Fibroblast of upper back skin (primary cell): Measurements from ENCODE around the gene ATG7.
A peak's percentile ranks its signal among the peaks of the same experiment; 100 is the strongest.

ENCODE experiments used
- DNase-seq: peaks from one replicate; pipeline ENCODE4 v3.0.0-alpha.2; 2013

ATG7 gene

DNA sequence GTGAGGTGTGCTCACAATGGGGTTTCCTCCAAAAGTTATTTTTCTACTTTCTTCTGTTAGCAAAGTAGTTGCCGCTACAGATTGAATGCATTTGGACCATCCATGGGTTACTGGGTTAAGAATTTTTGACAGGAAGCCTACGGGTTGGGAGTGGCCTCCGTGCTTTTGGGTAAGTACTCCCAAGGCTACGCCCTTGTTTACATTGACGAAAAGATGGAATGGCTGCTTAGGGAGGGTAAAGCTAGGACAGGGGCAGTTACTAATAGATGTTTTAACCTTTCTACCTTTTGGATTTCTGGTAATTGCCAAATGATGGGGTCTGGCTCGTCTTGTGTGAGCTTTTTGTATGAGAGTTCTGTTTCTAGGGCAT, 20.4 kb upstream of the ATG7 start:
- no peak for DNase-seq

DNA sequence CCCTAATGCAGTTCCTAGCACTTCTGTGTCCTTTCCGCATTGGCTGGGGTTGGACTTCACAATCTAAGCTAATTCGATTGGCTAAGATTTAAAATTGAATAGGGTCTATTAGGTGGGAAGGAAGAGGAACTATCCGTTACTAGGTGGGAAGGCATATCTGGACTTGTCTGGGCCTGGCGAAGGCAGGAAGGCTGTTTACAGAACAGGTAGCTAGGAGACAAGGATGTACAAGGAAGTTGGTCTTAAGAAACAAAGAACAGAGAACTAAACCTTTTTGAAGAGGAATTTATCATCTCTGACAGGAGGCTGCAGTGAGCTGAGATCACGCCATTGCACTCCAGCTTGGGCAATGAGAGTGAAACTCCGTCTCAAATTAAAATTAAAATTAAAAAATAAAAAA, 17.3 kb upstream of the ATG7 start:
- no peak for DNase-seq

DNA sequence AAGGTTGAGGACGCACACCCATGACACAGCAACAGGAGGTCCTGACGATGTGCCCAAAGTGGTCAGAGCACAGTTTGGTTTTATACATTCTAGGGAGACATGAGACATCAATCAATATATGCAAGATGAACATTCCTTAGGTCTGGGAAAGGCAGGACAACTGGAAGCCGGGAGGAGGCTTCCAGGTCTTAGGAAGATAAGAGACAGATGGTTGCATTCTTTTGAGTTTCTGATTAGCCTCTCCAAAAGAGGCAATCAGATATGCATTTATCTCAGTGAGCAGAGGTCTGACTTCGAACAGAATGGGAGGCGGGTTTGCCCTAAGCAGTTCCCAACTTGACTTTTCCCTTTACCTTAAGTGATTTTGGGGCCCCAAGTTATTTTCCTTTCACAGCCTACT, 16.7 kb upstream of the ATG7 start:
- DNase-seq, result peak; percentile 24

DNA sequence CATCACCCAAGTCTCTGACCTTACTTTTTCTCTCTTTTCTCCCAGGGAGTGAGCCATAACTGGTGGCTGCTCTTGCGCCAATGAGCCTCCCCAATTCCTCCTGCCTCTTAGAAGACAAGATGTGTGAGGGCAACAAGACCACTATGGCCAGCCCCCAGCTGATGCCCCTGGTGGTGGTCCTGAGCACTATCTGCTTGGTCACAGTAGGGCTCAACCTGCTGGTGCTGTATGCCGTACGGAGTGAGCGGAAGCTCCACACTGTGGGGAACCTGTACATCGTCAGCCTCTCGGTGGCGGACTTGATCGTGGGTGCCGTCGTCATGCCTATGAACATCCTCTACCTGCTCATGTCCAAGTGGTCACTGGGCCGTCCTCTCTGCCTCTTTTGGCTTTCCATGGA, 13.2 kb upstream of the ATG7 start:
- DNase-seq, result no peak

DNA sequence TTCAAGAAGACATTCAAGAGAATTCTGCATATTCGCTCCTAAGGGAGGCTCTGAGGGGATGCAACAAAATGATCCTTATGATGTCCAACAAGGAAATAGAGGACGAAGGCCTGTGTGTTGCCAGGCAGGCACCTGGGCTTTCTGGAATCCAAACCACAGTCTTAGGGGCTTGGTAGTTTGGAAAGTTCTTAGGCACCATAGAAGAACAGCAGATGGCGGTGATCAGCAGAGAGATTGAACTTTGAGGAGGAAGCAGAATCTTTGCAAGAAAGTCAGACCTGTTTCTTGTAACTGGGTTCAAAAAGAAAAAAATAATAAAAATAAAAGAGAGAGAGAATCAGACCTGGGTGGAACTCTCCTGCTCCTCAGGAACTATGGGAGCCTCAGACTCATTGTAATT, 11.7 kb upstream of the ATG7 start:
- no peak for DNase-seq

DNA sequence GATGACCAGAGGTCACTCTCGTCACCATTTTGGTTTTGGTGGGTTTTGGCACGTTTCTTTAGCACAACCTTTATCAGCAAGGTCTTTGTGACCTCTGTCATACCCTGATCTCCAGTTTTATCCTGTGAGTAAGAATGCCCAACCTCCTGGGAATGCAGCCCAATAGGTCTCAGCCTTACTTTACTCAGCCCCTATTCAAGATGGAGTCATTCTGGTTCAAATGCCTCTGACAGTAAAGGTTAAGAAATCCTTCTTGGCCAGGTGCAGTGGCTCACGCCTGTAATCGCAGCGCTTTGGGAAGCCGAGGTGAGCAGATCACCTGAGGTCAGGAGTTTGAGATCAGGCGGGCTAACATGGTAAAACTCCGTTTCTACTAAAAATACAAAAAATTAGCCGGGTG, 3.2 kb upstream of the ATG7 start:
- no peak for DNase-seq

DNA sequence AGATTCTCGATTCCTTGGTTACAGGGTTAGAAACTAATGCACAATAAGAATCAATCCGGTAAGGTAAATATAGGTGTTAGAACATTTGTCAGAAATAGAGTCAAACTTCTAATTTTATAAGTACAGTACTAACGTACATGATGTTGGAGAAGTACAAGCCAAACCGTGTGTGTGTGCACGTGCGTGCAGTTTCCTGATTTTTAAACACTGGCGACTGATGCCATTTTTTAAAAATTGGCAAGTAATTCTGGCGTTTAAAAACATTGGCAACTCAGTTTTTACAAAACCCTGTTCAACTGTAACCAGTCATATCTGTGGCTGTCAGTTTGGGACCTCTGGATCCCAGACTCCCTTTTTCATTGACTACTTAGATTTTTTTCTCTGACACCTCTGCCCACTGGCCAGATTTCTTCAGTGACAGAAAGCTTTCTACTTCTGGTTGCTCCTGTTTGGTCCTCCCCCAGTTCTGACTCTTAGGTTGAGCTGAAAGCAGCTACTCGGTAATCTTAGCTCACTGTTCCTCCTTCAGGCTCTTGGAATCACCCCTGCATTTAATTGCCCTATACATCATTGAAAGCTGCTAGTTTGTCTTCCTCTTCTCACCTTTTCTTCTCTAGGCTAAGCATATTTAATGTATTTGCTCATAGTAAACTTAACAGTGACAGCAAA, 843 bp downstream of the ATG7 start:
- no peak for DNase-seq

DNA sequence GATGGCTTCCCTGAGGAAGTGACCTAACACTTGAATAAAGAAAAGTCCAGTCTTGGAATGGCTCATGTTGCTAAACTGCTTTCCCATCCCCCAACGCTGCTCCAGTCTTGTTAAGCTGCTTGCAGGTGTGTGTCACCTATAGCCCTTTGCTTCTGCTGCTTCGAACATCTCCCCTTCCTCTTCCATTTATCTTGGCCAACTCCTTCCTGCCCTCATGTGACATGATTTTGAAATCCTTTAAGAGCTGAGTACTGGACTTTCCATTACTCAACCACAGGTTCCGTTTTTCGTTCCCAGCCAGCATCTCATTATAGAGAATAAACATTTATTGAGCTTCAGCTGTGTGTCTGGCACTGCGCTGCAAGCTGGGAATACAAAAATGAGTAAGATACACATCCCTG, 1.7 kb downstream of the ATG7 start:
- no peak for DNase-seq

DNA sequence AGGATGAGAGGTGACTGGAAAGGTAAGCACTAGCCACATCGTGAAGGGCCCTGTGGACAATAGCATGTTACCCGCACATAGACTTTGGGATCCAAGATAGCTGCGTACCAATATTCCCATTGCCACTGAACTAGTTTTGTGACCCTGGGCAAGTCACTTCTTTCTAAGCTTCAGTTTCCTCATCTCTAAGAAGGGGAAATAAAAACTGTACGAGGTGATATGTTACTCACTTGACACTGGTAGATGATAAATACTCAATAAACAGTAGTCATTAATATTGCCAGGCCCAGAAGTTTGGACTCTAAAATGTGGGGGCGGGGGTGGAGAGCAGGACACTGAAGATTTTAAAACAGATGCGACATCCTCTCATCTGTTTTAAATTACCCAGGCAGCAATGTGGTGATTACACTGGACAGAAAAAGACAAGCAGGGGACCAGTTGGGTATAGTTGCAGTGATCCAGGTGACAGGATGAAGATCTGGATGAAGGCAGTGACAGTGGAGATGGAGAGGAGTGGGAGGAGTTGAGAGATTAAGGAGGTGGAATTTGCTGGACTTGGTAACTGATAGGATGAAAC, 2.5 kb downstream of the ATG7 start:
- no peak for DNase-seq

DNA sequence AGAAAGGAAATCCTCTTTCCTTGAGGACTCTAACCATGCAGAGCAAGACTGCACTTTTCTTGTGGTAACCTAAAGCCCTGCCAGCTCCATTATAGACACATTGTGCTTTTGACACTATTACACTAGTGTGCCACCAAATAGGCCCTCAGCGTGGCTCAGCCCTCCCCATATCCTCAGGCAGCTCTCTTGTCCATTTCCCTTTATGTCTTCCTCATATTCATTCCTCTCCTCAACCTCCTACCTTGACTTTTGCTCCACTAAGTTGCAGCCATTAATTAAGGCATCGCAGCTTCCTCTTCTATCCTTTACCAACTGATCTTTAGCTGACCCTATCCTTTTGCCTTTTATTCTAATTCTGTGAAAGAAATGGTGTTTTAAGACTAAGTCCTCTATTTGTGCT, 3.7 kb downstream of the ATG7 start:
- DNase-seq, result no peak

DNA sequence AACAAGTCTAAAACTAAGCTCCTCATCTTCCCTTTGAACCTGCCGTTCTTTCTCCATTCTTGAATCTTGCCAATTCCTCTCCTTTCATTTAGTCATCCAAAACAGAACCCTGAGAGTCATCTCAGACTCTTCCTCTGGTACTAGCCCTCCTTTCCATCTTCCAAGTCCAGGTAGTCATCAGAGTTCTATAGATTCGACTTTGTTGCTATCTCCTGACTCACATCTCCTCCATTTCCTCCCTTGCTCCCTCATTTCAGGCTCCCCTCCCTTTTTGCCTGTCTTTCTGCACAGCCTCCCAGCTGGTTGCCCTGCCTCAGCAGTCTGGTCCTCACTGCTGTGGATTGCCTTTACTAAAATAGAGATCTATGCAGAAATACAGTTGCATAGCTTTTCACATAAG, 4.7 kb downstream of the ATG7 start:
- DNase-seq, result no peak

DNA sequence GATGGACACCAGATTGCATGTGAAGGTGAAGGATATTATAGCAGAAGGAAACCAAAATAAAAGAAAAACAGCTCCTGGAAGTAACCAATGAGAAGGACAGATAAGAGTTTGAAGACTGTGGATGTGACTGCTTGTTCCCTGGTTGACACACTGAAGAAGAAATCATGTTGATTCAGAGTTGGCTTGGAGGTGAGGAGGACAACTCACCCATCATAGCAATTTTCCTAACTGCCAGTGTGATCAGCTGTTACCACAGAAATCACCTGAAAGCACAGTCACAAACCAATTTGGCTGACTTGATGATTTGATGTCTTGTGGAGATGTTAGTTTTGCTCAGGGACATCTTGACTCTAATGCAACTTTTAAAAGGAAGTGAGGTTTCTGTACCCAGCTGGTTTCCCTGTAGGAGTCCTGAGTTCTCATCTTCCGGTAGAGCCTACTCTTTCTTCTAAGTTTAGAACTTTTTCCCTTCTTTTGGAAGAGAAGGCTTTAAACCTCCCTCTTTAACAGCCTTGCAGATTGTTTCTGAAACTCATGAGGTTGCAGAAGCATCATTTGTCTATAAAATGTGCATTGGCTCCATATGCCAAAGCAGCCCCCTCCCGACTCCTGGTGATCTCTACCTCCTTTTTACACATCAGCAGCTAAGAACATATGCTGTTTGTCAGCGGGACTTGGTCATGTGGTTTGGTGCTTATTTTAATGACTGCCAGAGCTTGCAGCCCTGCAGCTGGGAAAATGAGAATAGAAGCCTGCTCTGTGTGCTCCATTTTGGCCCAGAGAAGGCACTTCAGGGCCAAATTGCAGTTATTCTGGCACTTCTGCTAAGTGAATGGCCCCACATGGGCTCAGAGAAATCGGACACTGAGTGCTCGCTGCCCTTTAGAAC, 10.3 kb downstream of the ATG7 start:
- peak; percentile 53 for DNase-seq

DNA sequence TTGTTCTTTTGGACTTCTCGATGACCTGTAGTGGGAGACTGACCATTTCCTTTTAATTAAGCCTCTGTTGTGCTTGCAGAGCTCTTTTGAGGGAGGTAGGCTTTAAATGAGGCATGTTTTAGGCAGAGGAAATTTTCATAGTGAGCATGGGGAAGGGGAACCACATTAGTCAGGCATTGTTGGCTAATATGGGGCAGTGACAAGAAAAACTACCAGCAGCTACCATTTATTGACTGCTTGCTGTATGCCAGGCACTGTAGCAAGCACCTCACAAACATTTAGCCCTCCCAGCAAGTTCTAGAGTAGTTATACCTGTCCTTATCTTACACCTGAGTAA, 10.9 kb downstream of the ATG7 start:
- no peak for DNase-seq

DNA sequence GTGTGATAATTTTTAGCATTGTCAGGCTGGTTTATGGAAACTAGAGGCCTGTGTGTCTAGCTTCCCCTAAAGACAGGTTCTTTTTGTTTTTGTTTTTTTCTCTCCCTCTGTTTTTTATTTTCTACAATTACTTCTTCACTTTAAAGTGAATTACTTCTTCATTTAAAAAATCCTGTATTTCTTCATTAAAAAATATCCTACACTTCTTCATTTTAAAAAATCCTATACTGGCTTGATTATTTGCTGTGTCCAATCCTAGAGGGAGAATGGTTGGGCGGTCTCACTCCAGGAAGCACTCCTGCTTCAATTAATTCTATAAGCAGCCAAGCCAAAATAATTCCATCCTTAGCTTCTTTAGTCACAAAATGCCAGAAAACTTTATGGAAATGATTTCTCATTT, 11.8 kb downstream of the ATG7 start:
- no peak for DNase-seq

DNA sequence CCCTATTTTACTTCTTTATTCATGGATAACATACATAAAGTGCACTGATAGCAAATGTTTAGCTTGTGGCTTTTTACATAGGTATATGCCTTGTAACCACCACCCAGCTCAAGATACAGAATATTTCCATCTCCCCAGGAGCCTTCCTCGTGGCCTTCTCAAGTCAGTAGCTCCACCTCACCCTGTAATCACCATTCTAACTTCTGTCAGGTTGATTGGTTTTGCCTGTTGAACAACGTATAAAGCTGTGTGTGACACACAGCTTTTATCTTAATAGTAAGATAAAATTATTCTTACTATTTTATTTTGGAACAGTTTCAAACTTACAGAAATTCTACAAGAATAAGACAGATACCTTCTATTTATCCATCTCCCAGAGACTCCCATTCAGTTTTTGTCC, 13.3 kb downstream of the ATG7 start:
- DNase-seq, result no peak

DNA sequence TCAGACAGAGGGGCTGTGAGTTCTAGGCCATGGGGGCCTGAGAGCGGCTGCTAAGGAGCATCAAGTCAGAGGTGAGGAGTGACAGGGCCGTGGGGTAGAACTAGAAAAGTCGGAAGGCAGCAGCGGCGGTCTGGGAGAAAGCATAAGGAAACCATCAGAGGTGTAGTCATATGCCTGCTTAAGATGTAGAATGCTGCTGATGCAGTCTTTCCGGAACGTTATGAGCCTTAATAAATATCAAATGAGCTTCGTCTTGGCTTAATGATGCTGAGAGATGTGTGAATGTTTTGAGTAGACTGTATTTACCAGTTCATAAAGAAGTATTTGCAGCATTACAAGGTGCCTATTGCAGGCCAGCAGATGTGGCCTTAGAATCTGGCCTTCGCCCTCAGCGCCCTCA, 15.2 kb downstream of the ATG7 start:
- peak; percentile 27 for DNase-seq

DNA sequence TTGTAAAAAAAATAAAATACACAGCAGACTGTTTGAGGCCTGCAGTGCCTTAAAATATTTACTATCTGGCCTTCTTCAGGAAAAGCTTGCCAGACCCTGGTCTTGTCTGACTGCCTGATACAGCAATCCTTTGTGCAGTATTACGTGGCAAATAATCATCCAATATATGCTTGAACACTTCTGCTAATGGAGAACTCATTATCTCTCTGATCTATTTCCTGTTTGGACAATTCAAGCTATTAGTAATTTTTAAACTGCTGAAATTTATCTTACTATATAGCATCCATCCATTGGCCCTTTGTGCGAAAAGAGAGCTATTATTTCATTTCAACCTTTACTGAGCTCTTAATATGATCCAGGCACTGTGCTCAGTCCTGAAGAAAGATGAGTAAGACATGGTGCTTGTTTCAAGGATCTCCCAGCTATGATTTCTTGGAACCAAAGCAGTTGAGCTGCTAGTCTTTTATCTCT, 15.9 kb downstream of the ATG7 start:
- peak; percentile 61 for DNase-seq

DNA sequence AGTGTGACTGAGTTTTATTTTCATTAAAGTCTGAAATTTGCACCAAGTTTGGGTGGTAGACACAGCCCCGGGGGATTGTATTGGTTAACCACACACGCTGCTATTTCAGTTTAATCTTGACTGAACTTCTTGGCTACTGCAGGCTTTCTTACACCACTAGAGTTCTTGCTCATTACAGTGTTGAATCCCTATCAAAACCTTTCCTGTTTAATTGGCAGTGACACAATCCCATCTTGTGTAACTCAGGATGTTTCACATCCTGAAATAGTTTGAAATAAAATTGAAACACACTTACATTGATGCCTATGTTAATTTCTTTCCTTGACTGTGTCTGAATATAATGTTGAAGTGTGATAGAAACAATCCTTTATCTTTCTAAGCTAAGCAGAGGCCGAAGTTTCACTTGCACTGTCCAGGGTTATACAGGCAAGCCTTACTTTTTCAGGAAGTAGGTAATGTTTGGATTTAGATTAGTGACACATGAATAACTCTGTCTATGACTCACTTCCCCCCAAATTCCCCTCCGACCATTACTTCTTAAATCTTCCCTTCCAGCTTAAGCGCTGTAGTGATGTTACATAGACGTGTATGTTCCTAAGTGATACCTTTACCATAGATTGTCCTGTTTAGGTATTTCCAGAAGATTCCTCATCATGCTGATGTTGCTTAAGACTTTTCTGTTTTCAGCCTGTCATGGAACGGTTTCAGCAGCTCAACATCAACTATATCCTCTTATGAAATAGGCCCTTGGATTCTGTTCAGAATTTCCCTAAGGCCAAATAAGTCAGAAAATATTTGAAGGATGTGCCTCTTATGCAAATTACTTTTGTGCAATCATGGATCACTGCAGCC, 16.8 kb downstream of the ATG7 start:
- DNase-seq, result peak; percentile 93

DNA sequence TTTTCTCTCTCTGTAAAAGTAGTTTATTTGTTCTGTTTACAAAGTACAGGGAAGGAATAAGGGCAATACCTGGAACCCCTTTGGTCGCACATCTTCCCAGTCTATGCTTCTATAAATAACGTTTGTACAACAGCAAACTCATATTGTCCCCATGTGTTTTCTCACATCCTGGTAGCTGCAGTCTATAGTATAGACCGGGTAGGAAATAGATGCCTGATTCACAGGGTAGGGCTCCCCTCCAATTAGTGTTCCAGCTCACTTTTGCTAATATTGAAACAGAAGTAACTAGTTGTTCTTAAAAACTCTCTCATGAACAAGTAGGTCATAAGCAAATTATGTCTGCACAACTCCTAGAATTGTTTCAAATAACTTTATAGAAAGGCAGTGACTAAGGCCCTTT, 17.7 kb downstream of the ATG7 start:
- no peak for DNase-seq

DNA sequence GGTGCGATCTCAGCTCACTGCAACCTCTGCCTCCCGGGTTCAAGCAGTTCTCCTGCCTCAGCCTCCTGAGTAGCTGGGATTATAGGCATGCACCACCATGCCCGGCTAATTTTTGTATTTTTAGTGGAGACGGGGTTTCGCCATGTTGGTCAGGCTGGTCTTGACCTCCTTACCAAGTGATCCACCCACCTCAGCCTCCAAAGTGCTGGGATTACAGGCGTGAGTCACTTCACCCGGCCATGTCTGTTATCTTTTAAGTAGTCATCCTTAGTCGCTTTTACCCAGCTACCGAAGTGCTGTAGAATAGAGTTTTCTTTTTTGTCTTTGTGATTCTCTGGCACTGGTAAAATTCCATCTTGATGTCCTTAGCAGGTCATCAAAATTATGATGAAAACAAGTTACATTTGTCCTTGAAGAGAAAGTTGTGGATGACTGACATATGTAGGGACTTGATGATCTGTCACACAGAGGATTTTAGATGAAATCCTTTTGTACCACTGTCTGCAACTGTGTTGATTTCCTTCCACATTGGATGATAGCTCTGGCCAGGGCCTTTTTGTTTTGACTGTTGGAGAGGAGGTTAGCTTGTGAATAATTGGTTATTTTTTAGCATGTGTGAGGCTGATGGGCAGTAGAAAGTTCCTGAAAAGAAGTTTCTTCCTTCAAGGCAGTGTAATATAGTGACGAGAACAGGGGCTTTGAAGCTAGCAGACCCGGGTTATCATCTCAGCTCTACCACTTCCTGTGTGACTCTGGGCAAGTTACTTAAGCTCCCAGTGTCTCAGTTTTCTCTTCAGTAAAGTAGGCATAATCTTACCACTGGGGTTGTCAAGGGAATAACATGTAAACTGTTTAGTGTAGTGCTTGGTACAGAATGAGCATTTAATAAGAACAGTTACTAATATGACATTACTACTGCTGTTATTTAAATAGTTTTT, 18.8 kb downstream of the ATG7 start:
- peak; percentile 41 for DNase-seq

DNA sequence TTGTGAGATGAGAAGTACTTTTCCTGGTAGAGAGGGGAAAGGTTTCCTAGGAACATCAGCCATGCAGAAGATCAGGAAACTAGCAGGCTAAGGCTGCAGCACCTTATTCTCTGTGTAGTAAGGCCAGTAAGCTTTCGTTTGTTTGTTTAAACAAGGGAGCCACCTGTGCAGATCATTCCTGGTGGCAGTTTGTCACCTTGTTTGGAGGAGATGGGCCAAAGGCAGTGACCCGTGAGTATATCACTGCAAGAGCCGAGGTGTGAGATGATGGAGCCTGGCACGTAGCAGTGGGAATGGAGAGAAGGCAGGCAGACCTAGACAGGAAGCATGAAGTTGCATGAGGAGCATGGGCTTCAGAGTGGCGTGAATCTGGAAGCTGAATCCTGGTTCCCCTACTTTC, 19.6 kb downstream of the ATG7 start:
- DNase-seq, result no peak

DNA sequence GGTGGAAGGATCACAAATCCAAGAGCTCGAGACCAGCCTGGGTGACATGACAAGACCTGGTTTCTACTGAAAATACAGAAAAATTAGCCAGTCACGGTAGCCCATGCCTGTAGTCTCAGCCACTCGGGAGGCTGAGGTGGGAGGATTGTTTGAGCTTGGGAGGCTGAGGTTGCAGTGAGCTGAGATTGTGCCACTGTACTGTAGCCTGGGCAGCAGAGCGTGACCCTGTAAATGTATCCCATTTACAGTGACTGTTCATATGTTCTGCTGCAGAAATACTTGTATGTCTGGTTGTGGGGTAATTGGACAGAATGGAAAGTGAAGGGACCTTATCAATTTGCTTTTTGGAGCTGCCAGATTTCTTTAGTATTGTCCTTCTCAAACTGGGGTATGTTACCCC, 24.9 kb downstream of the ATG7 start:
- no peak for DNase-seq
